ENCODE data around the gene KYAT1. TPM values are rescaled to one million over a fixed set of nuclear protein-coding genes. Genes with fewer than 3 reads are reported as not detected.
A peak's percentile ranks its signal among the peaks of the same experiment; 100 is the strongest.
"Not testable (repeated sequence)": the region's sequence is repeated elsewhere in the genome, so short reads cannot be mapped to it uniquely, and the experiment has no call there.

The KYAT1 gene
- total RNA-seq, 2 donors from 2014 or later, result 10.4 to 10.8 TPM

GRCh38 chr9:128892221-128892921 is 10.6 kb upstream of the KYAT1 start:
- intact Hi-C loops (cut with DNase I), result no loop called here
- ATAC-seq (peak; percentile 96 to 98), DNase-seq (peak; percentile 94)

GRCh38 chr9:128891321-128892220 is 9.8 kb upstream of the KYAT1 start:
- intact Hi-C loops (cut with DNase I), result no loop called here
- no peak for ATAC-seq
- DNase-seq, result no peak

GRCh38 chr9:128887914-128888350 is 6.2 kb upstream of the KYAT1 start:
- intact Hi-C loops (cut with DNase I), result no loop called here
- no peak for ATAC-seq
- peak; percentile 62 for DNase-seq

DNA sequence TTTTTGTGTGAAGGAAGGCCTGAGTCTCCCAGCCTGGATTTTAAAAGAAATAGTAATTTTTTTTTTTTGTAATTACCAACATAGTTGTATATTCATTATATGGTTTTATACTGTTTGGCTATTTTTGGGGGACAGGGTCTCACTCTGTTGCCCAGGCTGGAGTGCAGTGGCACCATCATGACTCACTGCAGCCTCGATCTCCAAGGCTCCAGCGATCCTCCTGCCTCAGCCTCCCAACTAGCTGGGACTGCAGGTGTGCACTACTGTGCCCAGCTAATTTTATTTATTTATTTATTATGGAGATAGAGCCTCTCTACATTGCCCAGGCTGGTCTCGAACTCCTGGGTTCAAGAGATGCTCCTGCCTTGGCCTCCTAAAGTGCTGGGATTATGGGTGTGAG is 5.3 kb upstream of the KYAT1 start:
- DNase-seq, result no peak
- intact Hi-C loops (cut with DNase I), result no loop called here
- no peak for ATAC-seq

DNA sequence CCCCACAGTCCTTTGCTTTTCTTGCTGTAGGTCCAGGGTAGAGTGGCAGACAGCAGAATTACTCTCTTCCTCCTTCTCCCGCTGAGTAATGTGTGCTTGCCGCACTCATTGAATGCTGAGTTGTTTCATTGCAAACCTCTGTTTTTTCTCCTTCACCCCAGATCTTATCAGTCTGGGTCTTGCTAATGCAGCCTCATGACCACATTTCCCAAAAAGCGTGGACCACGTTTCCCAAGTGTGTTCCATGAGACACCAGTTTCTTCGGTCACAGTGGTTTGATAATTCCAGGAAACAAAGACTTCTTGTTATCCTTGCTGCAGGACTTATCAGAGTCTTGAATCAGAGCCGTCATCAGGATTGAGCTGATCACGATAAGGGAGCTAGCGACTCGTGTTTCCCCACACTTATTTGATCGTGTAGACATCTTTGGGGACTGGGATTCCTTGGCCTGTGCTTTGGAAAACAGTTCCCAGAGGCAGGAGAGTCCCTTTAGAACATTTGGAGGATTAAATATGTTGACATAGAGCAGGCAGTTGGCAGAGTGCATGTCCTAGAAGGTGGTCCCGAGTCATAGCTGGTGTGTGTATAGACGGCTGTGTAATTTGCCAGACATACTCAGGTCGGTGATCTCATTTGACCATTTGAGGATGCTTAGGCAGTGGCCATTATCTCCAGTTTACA is 4.6 kb upstream of the KYAT1 start:
- intact Hi-C loops (cut with DNase I), result no loop called here
- no peak for DNase-seq
- ATAC-seq, result no peak

DNA sequence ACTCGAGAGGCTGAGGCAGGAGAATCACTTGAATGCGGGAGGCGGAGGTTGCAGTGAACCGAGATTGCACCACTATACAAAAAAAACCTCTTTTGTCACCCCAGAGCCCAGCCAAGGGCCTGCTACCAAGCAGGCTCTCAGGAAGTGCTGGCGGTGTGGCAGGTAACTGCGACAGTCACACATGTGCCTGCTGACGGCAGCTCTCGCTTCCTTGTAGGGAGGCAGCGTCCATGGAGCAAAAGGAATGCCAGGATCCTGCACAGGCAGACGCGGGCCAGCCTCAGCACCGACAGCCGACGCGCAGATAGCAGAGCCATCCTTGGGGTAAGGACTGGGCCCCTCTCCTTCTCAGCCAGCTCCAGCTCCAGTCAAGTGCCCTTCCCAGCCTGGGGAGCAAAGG is 4.0 kb upstream of the KYAT1 start:
- ATAC-seq, result no peak
- intact Hi-C loops (cut with DNase I), result no loop called here
- no peak for DNase-seq

DNA sequence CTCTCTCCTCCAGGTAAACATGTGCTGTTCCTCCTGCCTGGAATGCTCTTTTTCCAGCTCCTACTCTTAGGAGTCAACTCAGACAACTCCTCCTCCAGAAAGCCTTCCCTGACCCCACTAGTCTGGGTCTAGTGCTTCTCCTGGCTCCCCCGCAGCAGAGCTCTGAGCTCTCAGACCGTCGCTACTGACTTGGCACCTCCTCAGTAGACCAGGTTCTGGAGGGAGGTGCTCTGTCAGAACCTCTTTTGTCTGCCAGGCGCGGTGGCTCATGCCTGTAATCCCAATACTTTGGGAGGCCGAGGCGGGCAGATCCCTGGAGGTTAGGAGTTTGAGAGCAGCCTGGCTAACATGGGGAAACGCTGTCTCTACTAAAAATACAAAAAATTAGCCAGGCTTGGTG is 3.6 kb upstream of the KYAT1 start:
- intact Hi-C loops (cut with DNase I), result no loop called here
- no peak for ATAC-seq
- no peak for DNase-seq

DNA sequence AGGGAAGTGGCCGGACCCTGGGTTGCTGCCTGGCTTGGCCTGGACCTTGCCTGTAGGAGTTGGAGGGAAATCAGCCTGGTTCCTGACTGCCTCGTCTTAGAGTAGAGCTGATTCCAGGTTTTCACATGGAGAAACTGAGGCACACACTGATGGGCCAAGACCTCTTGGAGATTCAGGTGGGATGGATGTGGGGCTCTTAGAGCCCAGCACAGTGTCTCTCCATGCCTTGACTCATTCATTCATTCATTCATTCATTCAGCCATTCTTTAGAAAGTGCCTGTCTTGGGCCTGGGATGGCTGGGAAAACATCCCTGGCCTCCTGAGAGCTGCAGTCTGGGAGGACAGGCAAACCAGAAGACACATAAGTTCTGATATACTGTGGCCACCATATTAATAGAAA is 2.4 kb upstream of the KYAT1 start:
- ATAC-seq (no peak), DNase-seq (no peak)
- intact Hi-C loops (cut with DNase I), result loop anchor here (5.0 kb wide), 2 partner anchors 33 to 43 kb away; no protein-coding TSS in a partner anchor

GRCh38 chr9:128882677-128883603 is 1.2 kb upstream of the KYAT1 start:
- intact Hi-C loops (cut with DNase I), result loop anchor here (5.0 kb wide), 2 partner anchors 34 to 44 kb away; no protein-coding TSS in a partner anchor
- DNase-seq, result peak; percentile 44
- peak; percentile 1 to 25 for ATAC-seq

- ATAC-seq (no peak), DNase-seq (no peak)
- intact Hi-C loops (cut with DNase I), result no loop called here
Measured at GRCh38 chr9:128877852-128878251, 3.9 kb downstream of the KYAT1 start.

GRCh38 chr9:128870941-128871265 is 10.8 kb downstream of the KYAT1 start:
- intact Hi-C loops (cut with DNase I); ATAC-seq; DNase-seq: not testable (repeated sequence)

GRCh38 chr9:128870128-128870940 is 11.4 kb downstream of the KYAT1 start:
- ATAC-seq (no peak), DNase-seq (no peak)
- intact Hi-C loops (cut with DNase I), result no loop called here

- ATAC-seq, result peak; percentile 80 to 87
- intact Hi-C loops (cut with DNase I), result loop anchor here (1.0 to 5.0 kb wide), 3 partner anchors 65 to 84 kb away; partner anchors contain the start of genes DOLK (in 1 of the 2) and NUP188 (in 1 of the 2)
- DNase-seq, result peak; percentile 75
Measured at GRCh38 chr9:128863647-128864046, 18.1 kb downstream of the KYAT1 start.

DNA sequence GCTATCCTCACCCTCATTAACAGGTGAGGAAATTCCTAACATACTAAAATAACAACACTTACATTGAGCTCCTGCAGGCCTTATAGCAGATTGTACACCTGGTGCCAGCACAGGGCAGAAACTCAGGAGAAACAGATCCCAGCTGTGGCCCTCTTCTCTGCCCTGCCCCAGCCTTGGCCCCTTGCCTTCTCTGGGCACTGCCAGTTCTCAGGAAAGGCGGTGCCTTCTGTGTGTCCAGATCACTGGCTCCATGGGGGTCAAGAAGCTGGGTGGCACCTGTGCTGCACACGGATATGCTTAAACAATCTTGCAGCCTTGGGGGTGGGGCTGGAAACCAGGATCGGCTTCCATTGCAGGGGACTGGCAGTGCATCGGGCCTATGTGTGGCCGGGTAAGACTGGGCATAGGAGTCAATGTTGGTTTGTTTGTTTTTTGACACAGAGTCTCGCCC is 19.3 kb downstream of the KYAT1 start:
- DNase-seq, result no peak
- ATAC-seq, result no peak
- intact Hi-C loops (cut with DNase I), result loop anchor here in 1 of 2 donors (5.0 kb wide), 1 partner anchor 85 kb away; the partner anchor contains the start of genes DOLK and NUP188

DNA sequence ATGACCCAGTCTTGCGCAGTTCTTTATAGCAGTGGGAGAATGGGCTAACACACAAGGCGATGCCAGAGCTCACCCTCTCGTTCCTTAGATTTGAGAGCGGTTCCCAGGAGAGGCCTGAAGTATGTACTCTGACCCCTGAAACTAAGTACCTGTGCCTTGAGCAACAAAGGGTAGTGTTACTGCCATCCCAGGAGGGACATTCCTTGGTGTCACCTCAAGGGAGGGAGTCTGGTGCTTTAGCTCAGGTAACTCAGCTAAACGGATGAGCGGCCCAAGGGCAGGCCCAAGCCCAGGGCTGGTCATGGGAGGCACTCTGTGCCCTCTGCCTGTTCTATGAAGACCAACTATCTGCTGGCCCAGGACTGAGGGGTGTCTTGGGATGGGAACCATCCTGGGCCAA is 20.2 kb downstream of the KYAT1 start:
- intact Hi-C loops (cut with DNase I), result loop anchor here in 1 of 2 donors (5.0 kb wide), 1 partner anchor 86 kb away; the partner anchor contains the start of genes DOLK and NUP188
- DNase-seq, result no peak
- no peak for ATAC-seq

DNA sequence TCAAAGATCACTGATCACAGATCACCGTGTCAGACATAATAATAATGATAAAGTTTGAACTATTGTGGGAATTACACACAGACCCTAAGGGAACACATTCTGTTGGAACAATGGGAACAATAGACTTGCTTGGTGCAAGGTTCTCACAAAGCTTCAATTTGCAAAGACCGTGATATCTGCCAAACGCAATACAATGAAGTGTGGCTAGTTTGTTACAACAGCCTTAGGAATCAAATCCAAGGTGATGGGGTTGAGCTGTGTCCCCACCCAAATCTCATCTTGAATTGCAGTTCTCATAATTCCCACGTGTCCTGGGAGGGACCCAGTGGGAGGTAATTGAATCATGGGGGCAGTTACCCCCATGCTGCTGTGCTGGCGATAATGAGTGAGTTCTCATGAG is 20.8 kb downstream of the KYAT1 start:
- DNase-seq (no peak), ATAC-seq (no peak)
- intact Hi-C loops (cut with DNase I), result loop anchor here in 1 of 2 donors (5.0 kb wide), 1 partner anchor 86 kb away; the partner anchor contains the start of genes DOLK and NUP188

- intact Hi-C loops (cut with DNase I); DNase-seq; ATAC-seq: not testable (repeated sequence)
Measured at GRCh38 chr9:128858476-128858875, 23.3 kb downstream of the KYAT1 start.

Data from left cardiac atrium (tissue), 4 donors.